WTC11 (cell line): ENCODE measurements around the gene BBS5.

ENCODE experiments used
- CREM ChIP-seq: sonication (generic); formaldehyde crosslinking; IDR thresholded peaks from 2 replicates; pipeline ENCODE4 v1.8.1; 2022; ENCODE audit warnings: mild to moderate bottlenecking, missing genetic modification reagents, moderate library complexity
- JUN ChIP-seq: sonication (generic); formaldehyde crosslinking; IDR thresholded peaks from 2 replicates; pipeline ENCODE4 v1.8.0; 2023; ENCODE audit warnings: mild to moderate bottlenecking, missing genetic modification reagents
- SP1 ChIP-seq: sonication (generic); formaldehyde crosslinking; conservative IDR thresholded peaks from 2 replicates; pipeline ENCODE4 v1.8.1; 2022; ENCODE audit warnings: missing genetic modification reagents
- ZNF232 ChIP-seq: sonication (generic); formaldehyde crosslinking; IDR thresholded peaks from 2 replicates; pipeline ENCODE4 v1.8.0; 2022; ENCODE audit warnings: mild to moderate bottlenecking, missing genetic modification reagents
- TF ChIP-seq, protein P1 (sequence below): fragments of 200-600 bp; IDR thresholded peaks from 2 replicates; pipeline ENCODE4 v1.8.0; 2022; ENCODE audit warnings: antibody characterized with exemption
- TF ChIP-seq, protein P2 (sequence below): sonication (generic); formaldehyde crosslinking; IDR thresholded peaks from 2 replicates; pipeline ENCODE4 v1.8.0; 2022; ENCODE audit warnings: mild to moderate bottlenecking, missing genetic modification reagents
- TF ChIP-seq, protein P3 (sequence below): fragments of 250-450 bp; sonication (Bioruptor Pico); IDR thresholded peaks from 2 replicates; pipeline ENCODE4 v1.9.0; 2021; ENCODE audit warnings: mild to moderate bottlenecking

DNA sequence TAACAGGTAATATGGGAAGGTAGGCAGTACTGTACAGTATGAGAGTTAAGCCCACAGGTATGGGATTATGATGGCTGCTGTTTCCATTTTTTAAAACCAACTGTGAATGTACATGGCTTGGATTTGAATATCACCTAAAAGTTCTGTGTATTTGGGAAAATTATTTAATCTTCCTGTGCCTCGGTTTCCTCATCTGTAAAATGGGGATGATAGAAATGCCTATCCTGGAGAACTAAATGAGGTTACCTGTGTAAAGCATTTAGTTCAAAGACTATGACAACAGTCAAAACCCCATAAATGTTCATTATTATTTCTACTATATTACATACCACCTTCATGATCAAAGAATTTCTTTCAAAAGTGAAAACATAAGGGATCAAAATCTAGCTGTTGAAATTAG lies 33.8 kb downstream of the BBS5 start:
- TF ChIP-seq ZNF232 (CRISPR knock-in tag) (no peak), JUN (no peak), SP1 (no peak), CREM (CRISPR knock-in tag) (no peak)
- TF ChIP-seq, protein P1, sequence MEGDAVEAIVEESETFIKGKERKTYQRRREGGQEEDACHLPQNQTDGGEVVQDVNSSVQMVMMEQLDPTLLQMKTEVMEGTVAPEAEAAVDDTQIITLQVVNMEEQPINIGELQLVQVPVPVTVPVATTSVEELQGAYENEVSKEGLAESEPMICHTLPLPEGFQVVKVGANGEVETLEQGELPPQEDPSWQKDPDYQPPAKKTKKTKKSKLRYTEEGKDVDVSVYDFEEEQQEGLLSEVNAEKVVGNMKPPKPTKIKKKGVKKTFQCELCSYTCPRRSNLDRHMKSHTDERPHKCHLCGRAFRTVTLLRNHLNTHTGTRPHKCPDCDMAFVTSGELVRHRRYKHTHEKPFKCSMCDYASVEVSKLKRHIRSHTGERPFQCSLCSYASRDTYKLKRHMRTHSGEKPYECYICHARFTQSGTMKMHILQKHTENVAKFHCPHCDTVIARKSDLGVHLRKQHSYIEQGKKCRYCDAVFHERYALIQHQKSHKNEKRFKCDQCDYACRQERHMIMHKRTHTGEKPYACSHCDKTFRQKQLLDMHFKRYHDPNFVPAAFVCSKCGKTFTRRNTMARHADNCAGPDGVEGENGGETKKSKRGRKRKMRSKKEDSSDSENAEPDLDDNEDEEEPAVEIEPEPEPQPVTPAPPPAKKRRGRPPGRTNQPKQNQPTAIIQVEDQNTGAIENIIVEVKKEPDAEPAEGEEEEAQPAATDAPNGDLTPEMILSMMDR = no peak
- TF ChIP-seq, protein P2, sequence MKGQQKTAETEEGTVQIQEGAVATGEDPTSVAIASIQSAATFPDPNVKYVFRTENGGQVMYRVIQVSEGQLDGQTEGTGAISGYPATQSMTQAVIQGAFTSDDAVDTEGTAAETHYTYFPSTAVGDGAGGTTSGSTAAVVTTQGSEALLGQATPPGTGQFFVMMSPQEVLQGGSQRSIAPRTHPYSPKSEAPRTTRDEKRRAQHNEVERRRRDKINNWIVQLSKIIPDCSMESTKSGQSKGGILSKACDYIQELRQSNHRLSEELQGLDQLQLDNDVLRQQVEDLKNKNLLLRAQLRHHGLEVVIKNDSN (CRISPR knock-in tag) = no peak
- TF ChIP-seq, protein P3, sequence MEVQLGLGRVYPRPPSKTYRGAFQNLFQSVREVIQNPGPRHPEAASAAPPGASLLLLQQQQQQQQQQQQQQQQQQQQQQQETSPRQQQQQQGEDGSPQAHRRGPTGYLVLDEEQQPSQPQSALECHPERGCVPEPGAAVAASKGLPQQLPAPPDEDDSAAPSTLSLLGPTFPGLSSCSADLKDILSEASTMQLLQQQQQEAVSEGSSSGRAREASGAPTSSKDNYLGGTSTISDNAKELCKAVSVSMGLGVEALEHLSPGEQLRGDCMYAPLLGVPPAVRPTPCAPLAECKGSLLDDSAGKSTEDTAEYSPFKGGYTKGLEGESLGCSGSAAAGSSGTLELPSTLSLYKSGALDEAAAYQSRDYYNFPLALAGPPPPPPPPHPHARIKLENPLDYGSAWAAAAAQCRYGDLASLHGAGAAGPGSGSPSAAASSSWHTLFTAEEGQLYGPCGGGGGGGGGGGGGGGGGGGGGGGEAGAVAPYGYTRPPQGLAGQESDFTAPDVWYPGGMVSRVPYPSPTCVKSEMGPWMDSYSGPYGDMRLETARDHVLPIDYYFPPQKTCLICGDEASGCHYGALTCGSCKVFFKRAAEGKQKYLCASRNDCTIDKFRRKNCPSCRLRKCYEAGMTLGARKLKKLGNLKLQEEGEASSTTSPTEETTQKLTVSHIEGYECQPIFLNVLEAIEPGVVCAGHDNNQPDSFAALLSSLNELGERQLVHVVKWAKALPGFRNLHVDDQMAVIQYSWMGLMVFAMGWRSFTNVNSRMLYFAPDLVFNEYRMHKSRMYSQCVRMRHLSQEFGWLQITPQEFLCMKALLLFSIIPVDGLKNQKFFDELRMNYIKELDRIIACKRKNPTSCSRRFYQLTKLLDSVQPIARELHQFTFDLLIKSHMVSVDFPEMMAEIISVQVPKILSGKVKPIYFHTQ (CRISPR knock-in tag) = no peak
